ENCODE measurements around the gene CC2D1A.

The CC2D1A gene

GRCh38 chr19:13932911-13933393 lies 27.0 kb downstream of the CC2D1A start:
- no peak for TF ChIP-seq CTCF (IDR thresholded peaks at IDR 0.05; ENCODE audit: low read depth, low read length, missing control alignments)
- H3K4me3 ChIP-seq (replicated peaks; ENCODE audit: low read depth, low read length): no peak overlapping the region
- DNase-seq (ENCODE audit: extremely low read depth, low read depth): no peak

- no peak for DNase-seq (ENCODE audit: extremely low read depth, low read depth)
- no peak for TF ChIP-seq CTCF (IDR thresholded peaks at IDR 0.05; ENCODE audit: low read depth, low read length, missing control alignments)
- no peak overlapping the region for H3K4me3 ChIP-seq (replicated peaks; ENCODE audit: low read depth, low read length)
Measured at GRCh38 chr19:13934785-13935109, 28.7 kb downstream of the CC2D1A start.

GRCh38 chr19:13935765-13936510 lies 29.9 kb downstream of the CC2D1A start:
- no peak for DNase-seq (ENCODE audit: extremely low read depth, low read depth)
- no peak overlapping the region for H3K4me3 ChIP-seq (replicated peaks; ENCODE audit: low read depth, low read length)
- TF ChIP-seq CTCF (IDR thresholded peaks at IDR 0.05; ENCODE audit: low read depth, low read length, missing control alignments): no peak

GRCh38 chr19:13937479-13938300 lies 31.7 kb downstream of the CC2D1A start:
- no peak for DNase-seq (ENCODE audit: extremely low read depth, low read depth)
- H3K4me3 ChIP-seq (replicated peaks; ENCODE audit: low read depth, low read length): peak overlapping the region; percentile 15; the same call in 1 of the 2 replicates
- TF ChIP-seq CTCF (IDR thresholded peaks at IDR 0.05; ENCODE audit: low read depth, low read length, missing control alignments): no peak

GRCh38 chr19:13938301-13939064 lies 32.5 kb downstream of the CC2D1A start, which contains the start of gene PODNL1:
PODNL1 (minus strand) TSS chr19:13938417; CDS start chr19:13938181, 236 bp downstream.
- no peak for TF ChIP-seq CTCF (IDR thresholded peaks at IDR 0.05; ENCODE audit: low read depth, low read length, missing control alignments)
- peak within 1 kb of the TSS; percentile 15 for H3K4me3 ChIP-seq (replicated peaks; ENCODE audit: low read depth, low read length)
- peak; percentile 25 for DNase-seq (ENCODE audit: extremely low read depth, low read depth)

- no peak for DNase-seq (ENCODE audit: extremely low read depth, low read depth)
- no peak for TF ChIP-seq CTCF (IDR thresholded peaks at IDR 0.05; ENCODE audit: low read depth, low read length, missing control alignments)
- no peak overlapping the region for H3K4me3 ChIP-seq (replicated peaks; ENCODE audit: low read depth, low read length)
Measured at GRCh38 chr19:13942023-13942684, 36.2 kb downstream of the CC2D1A start.
